ENCODE data around the gene ZSWIM6. TPM values are rescaled to one million over a fixed set of nuclear protein-coding genes. Genes with fewer than 3 reads are reported as not detected.
A peak's percentile ranks its signal among the peaks of the same experiment; 100 is the strongest.

Gene ZSWIM6
- polyA plus RNA-seq, 2 donors, result 3.6 to 5.4 TPM

GRCh38 chr5:61330341-61330844, 1.7 kb upstream of the ZSWIM6 start:
- H3K36me3 ChIP-seq (ENCODE audit: control insufficient read depth in 2 of 2, insufficient read depth in 2 of 2, low read length in 1 of 2), result no peaks in the 10 kb centered on the region
- H3K4me1 ChIP-seq (ENCODE audit: control insufficient read depth in 2 of 2, insufficient read depth in 2 of 2, low read length in 1 of 2), result peaks cover 0 to 4% of the 10 kb centered on the region in 2 donors
- 1 to 2% methylated on average over 30 of the region's 30 CpGs for WGBS, 2 donors

GRCh38 chr5:61330845-61331406, 1.1 kb upstream of the ZSWIM6 start:
- 0 to 1% methylated on average over 79 to 80 of the region's 80 CpGs for WGBS, 2 donors

More at GRCh38 chr5:61330341-61330844, 1.7 kb upstream of the ZSWIM6 start:
- Histone ChIP-seq H3K27ac (ENCODE audit: low read depth in 2 of 2, low read length in 1 of 2) (peak overlapping the region; percentile 97 to 98), H3K27me3 (ENCODE audit: control insufficient read depth in 1 of 2, insufficient read depth in 2 of 2, low read length in 2 of 2) (no peaks in the 10 kb centered on the region), H3K4me3 (ENCODE audit: low read depth in 1 of 2, low read length in 2 of 2) (peak overlapping the region; percentile 69 to 77), H3K9me3 (ENCODE audit: control insufficient read depth in 2 of 2, insufficient read depth in 1 of 2, low read depth in 1 of 2, low read length in 1 of 2) (no peaks in the 10 kb centered on the region)

GRCh38 chr5:61332358-61332749, 296 bp downstream of the ZSWIM6 start:
- Histone ChIP-seq H3K36me3 (ENCODE audit: control insufficient read depth in 2 of 2, insufficient read depth in 2 of 2, low read length in 1 of 2) (no peaks in the 10 kb centered on the region), H3K4me1 (ENCODE audit: control insufficient read depth in 2 of 2, insufficient read depth in 2 of 2, low read length in 1 of 2) (peaks cover 2 to 4% of the 10 kb centered on the region in 2 donors), H3K4me3 (ENCODE audit: low read depth in 1 of 2, low read length in 2 of 2) (peak overlapping the region; percentile 86 to 95), H3K27ac (ENCODE audit: low read depth in 2 of 2, low read length in 1 of 2) (peak overlapping the region; percentile 98), H3K9me3 (ENCODE audit: control insufficient read depth in 2 of 2, insufficient read depth in 1 of 2, low read depth in 1 of 2, low read length in 1 of 2) (no peaks in the 10 kb centered on the region), H3K27me3 (ENCODE audit: control insufficient read depth in 1 of 2, insufficient read depth in 2 of 2, low read length in 2 of 2) (no peaks in the 10 kb centered on the region)
- WGBS, 2 donors, result 0% methylated on average over 18 to 69 of the region's 69 CpGs

More at GRCh38 chr5:61330845-61331406, 1.1 kb upstream of the ZSWIM6 start:
- Histone ChIP-seq H3K36me3 (ENCODE audit: control insufficient read depth in 2 of 2, insufficient read depth in 2 of 2, low read length in 1 of 2) (no peaks in the 10 kb centered on the region), H3K4me3 (ENCODE audit: low read depth in 1 of 2, low read length in 2 of 2) (peak overlapping the region; percentile 69 to 77), H3K4me1 (ENCODE audit: control insufficient read depth in 2 of 2, insufficient read depth in 2 of 2, low read length in 1 of 2) (peaks cover 0 to 4% of the 10 kb centered on the region in 2 donors), H3K9me3 (ENCODE audit: control insufficient read depth in 2 of 2, insufficient read depth in 1 of 2, low read depth in 1 of 2, low read length in 1 of 2) (no peaks in the 10 kb centered on the region), H3K27ac (ENCODE audit: low read depth in 2 of 2, low read length in 1 of 2) (peak overlapping the region; percentile 97 to 98), H3K27me3 (ENCODE audit: control insufficient read depth in 1 of 2, insufficient read depth in 2 of 2, low read length in 2 of 2) (no peaks in the 10 kb centered on the region)

- Histone ChIP-seq H3K36me3 (ENCODE audit: control insufficient read depth in 2 of 2, insufficient read depth in 2 of 2, low read length in 1 of 2) (no peaks in the 10 kb centered on the region), H3K27ac (ENCODE audit: low read depth in 2 of 2, low read length in 1 of 2) (peak overlapping the region; percentile 81 to 98), H3K4me1 (ENCODE audit: control insufficient read depth in 2 of 2, insufficient read depth in 2 of 2, low read length in 1 of 2) (peaks cover 2 to 4% of the 10 kb centered on the region in 2 donors), H3K9me3 (ENCODE audit: control insufficient read depth in 2 of 2, insufficient read depth in 1 of 2, low read depth in 1 of 2, low read length in 1 of 2) (no peaks in the 10 kb centered on the region), H3K27me3 (ENCODE audit: control insufficient read depth in 1 of 2, insufficient read depth in 2 of 2, low read length in 2 of 2) (no peaks in the 10 kb centered on the region), H3K4me3 (ENCODE audit: low read depth in 1 of 2, low read length in 2 of 2) (peak overlapping the region; percentile 86 to 89)
- WGBS, 2 donors, result 0 to 1% methylated on average over 21 to 61 of the region's 61 CpGs
Measured at GRCh38 chr5:61332851-61333320, 828 bp downstream of the ZSWIM6 start.

- Histone ChIP-seq H3K27me3 (ENCODE audit: control insufficient read depth in 1 of 2, insufficient read depth in 2 of 2, low read length in 2 of 2) (no peaks in the 10 kb centered on the region), H3K4me3 (ENCODE audit: low read depth in 1 of 2, low read length in 2 of 2) (peak overlapping the region; percentile 86 to 89), H3K36me3 (ENCODE audit: control insufficient read depth in 2 of 2, insufficient read depth in 2 of 2, low read length in 1 of 2) (no peaks in the 10 kb centered on the region), H3K4me1 (ENCODE audit: control insufficient read depth in 2 of 2, insufficient read depth in 2 of 2, low read length in 1 of 2) (peaks cover 2 to 4% of the 10 kb centered on the region in 2 donors), H3K9me3 (ENCODE audit: control insufficient read depth in 2 of 2, insufficient read depth in 1 of 2, low read depth in 1 of 2, low read length in 1 of 2) (no peaks in the 10 kb centered on the region), H3K27ac (ENCODE audit: low read depth in 2 of 2, low read length in 1 of 2) (peak overlapping the region; percentile 81 to 98)
- WGBS, 2 donors, result 1% methylated on average over 69 to 74 of the region's 75 CpGs
Measured at GRCh38 chr5:61333321-61333953, 1.4 kb downstream of the ZSWIM6 start.

- Histone ChIP-seq H3K4me1 (ENCODE audit: control insufficient read depth in 2 of 2, insufficient read depth in 2 of 2, low read length in 1 of 2) (peaks cover 1 to 2% of the 10 kb centered on the region in 2 donors), H3K9me3 (ENCODE audit: control insufficient read depth in 2 of 2, insufficient read depth in 1 of 2, low read depth in 1 of 2, low read length in 1 of 2) (no peaks in the 10 kb centered on the region), H3K36me3 (ENCODE audit: control insufficient read depth in 2 of 2, insufficient read depth in 2 of 2, low read length in 1 of 2) (no peaks in the 10 kb centered on the region), H3K4me3 (ENCODE audit: low read depth in 1 of 2, low read length in 2 of 2) (peak overlapping the region; percentile 86 to 89), H3K27me3 (ENCODE audit: control insufficient read depth in 1 of 2, insufficient read depth in 2 of 2, low read length in 2 of 2) (no peaks in the 10 kb centered on the region), H3K27ac (ENCODE audit: low read depth in 2 of 2, low read length in 1 of 2) (peak overlapping the region; percentile 81 to 98)
- WGBS, 2 donors, result 11 to 12% methylated on average over 17 of the region's 17 CpGs
Measured at GRCh38 chr5:61333954-61334867, 2.2 kb downstream of the ZSWIM6 start.

- WGBS, 2 donors, result 38 to 39% methylated on average over 10 of the region's 10 CpGs
- peaks cover 0 to 2% of the 10 kb centered on the region in 2 donors for H3K4me1 ChIP-seq (ENCODE audit: control insufficient read depth in 2 of 2, insufficient read depth in 2 of 2, low read length in 1 of 2)
- no peaks in the 10 kb centered on the region for H3K36me3 ChIP-seq (ENCODE audit: control insufficient read depth in 2 of 2, insufficient read depth in 2 of 2, low read length in 1 of 2)
- no peak overlapping the region for H3K27ac ChIP-seq (ENCODE audit: low read depth in 2 of 2, low read length in 1 of 2)
- H3K27me3 ChIP-seq (ENCODE audit: control insufficient read depth in 1 of 2, insufficient read depth in 2 of 2, low read length in 2 of 2), result no peaks in the 10 kb centered on the region
- H3K4me3 ChIP-seq (ENCODE audit: low read depth in 1 of 2, low read length in 2 of 2), result peak overlapping the region in 1 of 2 donors; percentile 86
- H3K9me3 ChIP-seq (ENCODE audit: control insufficient read depth in 2 of 2, insufficient read depth in 1 of 2, low read depth in 1 of 2, low read length in 1 of 2), result no peaks in the 10 kb centered on the region
Measured at GRCh38 chr5:61334868-61335615, 3.0 kb downstream of the ZSWIM6 start.

GRCh38 chr5:61339764-61340163, 7.7 kb downstream of the ZSWIM6 start:
- Histone ChIP-seq H3K9me3 (ENCODE audit: control insufficient read depth in 2 of 2, insufficient read depth in 1 of 2, low read depth in 1 of 2, low read length in 1 of 2) (no peaks in the 10 kb centered on the region), H3K27me3 (ENCODE audit: control insufficient read depth in 1 of 2, insufficient read depth in 2 of 2, low read length in 2 of 2) (no peaks in the 10 kb centered on the region), H3K4me3 (ENCODE audit: low read depth in 1 of 2, low read length in 2 of 2) (no peak overlapping the region), H3K4me1 (ENCODE audit: control insufficient read depth in 2 of 2, insufficient read depth in 2 of 2, low read length in 1 of 2) (peaks cover 0 to 2% of the 10 kb centered on the region in 2 donors), H3K36me3 (ENCODE audit: control insufficient read depth in 2 of 2, insufficient read depth in 2 of 2, low read length in 1 of 2) (no peaks in the 10 kb centered on the region), H3K27ac (ENCODE audit: low read depth in 2 of 2, low read length in 1 of 2) (no peak overlapping the region)
- WGBS, 2 donors, result 63 to 69% methylated on average over 2 of the region's 2 CpGs
